Fibroblast of lung (primary cell): ENCODE results near the gene KRT25. TPM values are rescaled to one million over a fixed set of nuclear protein-coding genes. Genes with fewer than 3 reads are reported as not detected.

Experiments used
- DNase-seq, 2 donors: peaks; one replicate each; pipeline versions ENCODE4 v3.0.0 to v3.0.0-alpha.2; 2010; ENCODE audit warnings: low read depth in 2 of 2
- H2AFZ ChIP-seq: 2 replicates; pipeline ENCODE4 v1.5.1; 2012; ENCODE audit warnings: low read length, control low read depth, inconsistent platforms
- H3K27ac ChIP-seq: 2 replicates; pipeline ENCODE4 v1.5.1; 2011; ENCODE audit warnings: low read length, control low read depth; ENCODE audit not compliant: insufficient read depth
- H3K27me3 ChIP-seq: 2 replicates; pipeline ENCODE4 v1.5.1; 2011; ENCODE audit warnings: mild to moderate bottlenecking, low read length; ENCODE audit not compliant: control insufficient read depth, insufficient read depth
- H3K36me3 ChIP-seq: 2 replicates; pipeline ENCODE4 v1.5.1; 2011; ENCODE audit warnings: low read length; ENCODE audit not compliant: control insufficient read depth, insufficient read depth
- H3K4me1 ChIP-seq: 2 replicates; pipeline ENCODE4 v1.5.1; 2011; ENCODE audit warnings: low read length; ENCODE audit not compliant: control insufficient read depth, insufficient read depth; ENCODE audit errors: extremely low read depth
- H3K4me2 ChIP-seq: 2 replicates; pipeline ENCODE4 v1.5.1; 2011; ENCODE audit warnings: low read length, control low read depth; ENCODE audit not compliant: insufficient read depth; ENCODE audit errors: extremely low read depth
- H3K4me3 ChIP-seq, 4 experiments: fragments of 200-600 bp in 1 of 4; sonication (generic) in 1 of 4; replicated peaks in 1 of 4; 2 replicates each; pipeline ENCODE4 v1.5.1; 2011 to 2016; ENCODE audit warnings: low read length in 4 of 4, low read depth in 3 of 4, mild to moderate bottlenecking in 3 of 4, control low read depth in 2 of 4, inconsistent platforms in 1 of 4, mixed read lengths in 1 of 4; ENCODE audit not compliant: insufficient read depth in 1 of 4; ENCODE audit errors: control extremely low read depth in 1 of 4
- H3K79me2 ChIP-seq: 2 replicates; pipeline ENCODE4 v1.5.1; 2012; ENCODE audit warnings: mild to moderate bottlenecking, low read length, inconsistent platforms; ENCODE audit not compliant: control insufficient read depth, insufficient read depth
- H3K9ac ChIP-seq: 2 replicates; pipeline ENCODE4 v1.5.1; 2011; ENCODE audit warnings: mild to moderate bottlenecking, low read length, control low read depth; ENCODE audit not compliant: insufficient read depth
- H3K9me3 ChIP-seq: 2 replicates; pipeline ENCODE4 v1.5.1; 2012; ENCODE audit warnings: low read depth, low read length; ENCODE audit not compliant: control insufficient read depth, insufficient read depth
- H4K20me1 ChIP-seq: 2 replicates; pipeline ENCODE4 v1.5.1; 2011; ENCODE audit warnings: low read length; ENCODE audit not compliant: control insufficient read depth, insufficient read depth; ENCODE audit errors: extremely low read depth
- EZH2 ChIP-seq: IDR thresholded peaks from 2 replicates; pipeline ENCODE4 v1.5.1; 2012; ENCODE audit warnings: low read length, control low read depth, mild to moderate bottlenecking; ENCODE audit errors: missing control alignments
- polyA plus RNA-seq, 2 donors: library from polyadenylated mRNA; depleted of rRNA in 1 of 2; stranded (reverse) in 1 of 2; unstranded in 1 of 2; fragments of >200 nt; gene quantifications; 2 replicates each; pipeline ENCODE4 v1.2.1, GENCODE V29; 2011 to 2012; ENCODE audit warnings: missing spikeins in 1 of 2
- total RNA-seq: library from RNA; depleted of rRNA; stranded (reverse); fragments of >200 nt; gene quantifications from 2 replicates; pipeline ENCODE4 v1.2.1, GENCODE V29; 2014
- TF ChIP-seq, protein P1 (sequence below), 2 donors: IDR thresholded peaks in 1 of 2; conservative IDR thresholded peaks in 1 of 2; 1 replicate in 1 of 2; 2 replicates in 1 of 2; pipeline ENCODE4 v1.5.1; 2011 to 2012; ENCODE audit warnings: low read length in 2 of 2, control low read depth in 1 of 2, inconsistent platforms in 1 of 2, low read depth in 1 of 2, mild to moderate bottlenecking in 1 of 2

The KRT25 gene
- total and polyA plus RNA-seq, 2 donors (not counting 1 experiment from before 2014, with no cell fraction given): not detected

DNA sequence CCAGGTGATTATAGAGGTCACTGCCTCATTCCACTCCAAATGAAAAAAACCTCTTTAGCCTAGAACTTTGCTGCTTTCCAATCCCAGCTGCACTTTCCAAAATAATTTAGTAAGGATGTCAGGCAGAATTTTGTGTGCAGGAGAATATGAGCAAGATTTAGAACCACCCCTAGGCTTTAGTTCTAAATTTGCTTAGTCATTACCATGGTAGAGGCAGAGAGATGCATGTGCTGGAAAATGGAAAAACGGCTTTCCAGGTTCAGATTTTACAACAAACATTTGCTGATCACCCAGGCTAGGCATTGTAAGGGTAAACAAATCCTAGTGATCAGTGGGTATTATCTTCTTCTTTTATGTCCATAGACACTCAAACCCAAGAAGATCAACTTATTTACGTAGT, 10.5 kb upstream of the KRT25 start:
- Histone ChIP-seq H4K20me1 (no peaks in the 10 kb centered on the region), H3K4me1 (no peaks in the 10 kb centered on the region), H3K79me2 (no peaks in the 10 kb centered on the region), H3K9ac (no peak overlapping the region), H3K36me3 (no peaks in the 10 kb centered on the region), H3K4me3 (no peak overlapping the region), H2AFZ (no peak overlapping the region), H3K27me3 (peaks cover 3% of the 10 kb centered on the region), H3K4me2 (no peak overlapping the region), H3K9me3 (no peaks in the 10 kb centered on the region), H3K27ac (no peak overlapping the region)
- no peak for DNase-seq
- TF ChIP-seq, protein P1, sequence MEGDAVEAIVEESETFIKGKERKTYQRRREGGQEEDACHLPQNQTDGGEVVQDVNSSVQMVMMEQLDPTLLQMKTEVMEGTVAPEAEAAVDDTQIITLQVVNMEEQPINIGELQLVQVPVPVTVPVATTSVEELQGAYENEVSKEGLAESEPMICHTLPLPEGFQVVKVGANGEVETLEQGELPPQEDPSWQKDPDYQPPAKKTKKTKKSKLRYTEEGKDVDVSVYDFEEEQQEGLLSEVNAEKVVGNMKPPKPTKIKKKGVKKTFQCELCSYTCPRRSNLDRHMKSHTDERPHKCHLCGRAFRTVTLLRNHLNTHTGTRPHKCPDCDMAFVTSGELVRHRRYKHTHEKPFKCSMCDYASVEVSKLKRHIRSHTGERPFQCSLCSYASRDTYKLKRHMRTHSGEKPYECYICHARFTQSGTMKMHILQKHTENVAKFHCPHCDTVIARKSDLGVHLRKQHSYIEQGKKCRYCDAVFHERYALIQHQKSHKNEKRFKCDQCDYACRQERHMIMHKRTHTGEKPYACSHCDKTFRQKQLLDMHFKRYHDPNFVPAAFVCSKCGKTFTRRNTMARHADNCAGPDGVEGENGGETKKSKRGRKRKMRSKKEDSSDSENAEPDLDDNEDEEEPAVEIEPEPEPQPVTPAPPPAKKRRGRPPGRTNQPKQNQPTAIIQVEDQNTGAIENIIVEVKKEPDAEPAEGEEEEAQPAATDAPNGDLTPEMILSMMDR (conservative IDR thresholded peaks at IDR 0.05 in 1 of 2, IDR thresholded peaks at IDR 0.05 in 1 of 2; ENCODE audit: low read depth in 1 of 2, low read length in 2 of 2): no peak
- no peak for TF ChIP-seq EZH2

DNA sequence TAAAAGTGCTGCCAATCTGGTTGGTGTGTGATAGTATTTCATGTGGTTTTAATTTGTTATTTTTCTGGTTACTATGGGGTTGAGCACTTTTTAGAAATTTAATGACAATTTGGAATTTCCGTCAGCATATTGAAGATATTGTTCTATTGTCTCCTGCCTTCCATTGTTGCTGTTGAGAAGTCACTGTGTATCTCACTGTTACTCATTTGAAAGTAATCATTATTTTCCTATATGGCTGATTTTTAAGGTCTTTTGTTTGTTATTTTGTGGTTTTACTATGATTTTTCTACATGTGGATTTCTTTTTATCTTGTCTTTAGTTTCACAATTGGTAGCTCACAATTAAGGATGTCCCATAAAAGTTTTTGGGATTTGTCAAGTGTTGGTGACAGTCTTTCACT, 8.6 kb upstream of the KRT25 start:
- Histone ChIP-seq H3K4me3 (no peak overlapping the region), H4K20me1 (no peaks in the 10 kb centered on the region), H3K9me3 (no peaks in the 10 kb centered on the region), H3K36me3 (no peaks in the 10 kb centered on the region), H3K27ac (no peak overlapping the region), H3K79me2 (no peaks in the 10 kb centered on the region), H3K4me1 (no peaks in the 10 kb centered on the region), H3K27me3 (peaks cover 3% of the 10 kb centered on the region), H3K9ac (no peak overlapping the region), H2AFZ (no peak overlapping the region), H3K4me2 (no peak overlapping the region)
- no peak for DNase-seq
- TF ChIP-seq EZH2: no peak
- TF ChIP-seq, protein P1 (conservative IDR thresholded peaks at IDR 0.05 in 1 of 2, IDR thresholded peaks at IDR 0.05 in 1 of 2; ENCODE audit: low read depth in 1 of 2, low read length in 2 of 2): no peak

DNA sequence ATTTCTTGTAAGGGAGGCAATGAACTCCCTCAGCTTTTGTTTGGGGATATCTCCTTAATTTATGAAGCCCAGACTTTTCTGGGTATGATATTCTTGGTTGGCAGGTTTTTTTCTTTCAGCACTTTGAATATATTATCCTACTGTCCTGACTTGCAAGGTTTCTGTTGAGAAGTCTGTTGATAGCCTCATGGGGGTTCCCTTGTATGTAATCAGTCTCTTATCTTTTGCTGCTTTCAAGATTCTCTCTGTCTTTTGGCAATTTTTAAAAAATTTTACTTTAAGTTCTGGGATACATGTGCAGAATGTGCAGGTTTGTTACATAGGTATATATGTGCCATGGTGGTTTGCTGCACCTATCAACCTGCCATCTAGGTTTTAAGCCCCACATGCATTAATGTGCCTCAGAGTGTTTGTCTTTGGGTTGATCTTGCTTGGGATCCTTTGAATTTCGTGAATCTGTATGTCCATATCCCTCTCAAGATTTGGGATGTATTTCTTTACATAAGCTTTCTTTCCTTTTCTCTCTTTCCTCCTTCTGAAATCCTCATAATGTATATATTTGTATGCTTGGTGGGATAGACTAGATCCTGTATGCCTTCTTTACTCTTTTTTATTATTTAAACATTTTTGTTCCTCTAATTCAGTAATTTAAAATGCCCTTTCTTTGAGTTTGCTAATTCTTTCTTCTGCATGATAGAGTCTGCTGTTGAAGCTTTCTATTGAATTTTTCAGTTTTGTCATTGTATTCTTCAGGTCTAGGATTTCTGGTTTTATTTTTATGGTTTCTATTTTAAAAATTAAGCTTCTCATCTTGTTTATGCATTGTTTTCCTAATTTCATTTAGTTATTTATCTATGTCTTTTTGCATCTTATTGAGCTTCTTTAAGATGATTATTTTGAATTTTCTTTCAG, 5.2 kb upstream of the KRT25 start:
- Histone ChIP-seq H3K4me2 (no peak overlapping the region), H4K20me1 (no peaks in the 10 kb centered on the region), H3K9ac (no peak overlapping the region), H2AFZ (no peak overlapping the region), H3K9me3 (no peaks in the 10 kb centered on the region), H3K27ac (no peak overlapping the region), H3K27me3 (peaks cover 2% of the 10 kb centered on the region), H3K79me2 (no peaks in the 10 kb centered on the region), H3K36me3 (no peaks in the 10 kb centered on the region), H3K4me1 (no peaks in the 10 kb centered on the region), H3K4me3 (no peak overlapping the region)
- DNase-seq: no peak
- TF ChIP-seq EZH2: no peak
- TF ChIP-seq, protein P1 (conservative IDR thresholded peaks at IDR 0.05 in 1 of 2, IDR thresholded peaks at IDR 0.05 in 1 of 2; ENCODE audit: low read depth in 1 of 2, low read length in 2 of 2): no peak
